Fibroblast of gingiva (primary cell): ENCODE results near the gene DPH1.

Experiments
- DNase-seq: peaks from one replicate; pipeline ENCODE4 v3.0.0-alpha.2; 2011; ENCODE audit warnings: low read depth

Gene DPH1

GRCh38 chr17:2082003-2082781 lies 52.2 kb downstream of the DPH1 start:
- DNase-seq: no peak

- no peak for DNase-seq
These were observed 53.7 kb downstream of the DPH1 start for GRCh38 chr17:2083613-2084035.

GRCh38 chr17:2084036-2084765 lies 54.2 kb downstream of the DPH1 start:
- peak; percentile 63 for DNase-seq

- DNase-seq: peak; percentile 99
These were observed 55.1 kb downstream of the DPH1 start for GRCh38 chr17:2084766-2085647.

GRCh38 chr17:2085648-2085949 lies 55.6 kb downstream of the DPH1 start:
- peak; percentile 87 for DNase-seq

GRCh38 chr17:2086306-2086705 lies 56.4 kb downstream of the DPH1 start:
- DNase-seq: no peak

- no peak for DNase-seq
These were observed 57.8 kb downstream of the DPH1 start for GRCh38 chr17:2087597-2088211.

GRCh38 chr17:2089021-2089422 lies 59.1 kb downstream of the DPH1 start:
- peak; percentile 55 for DNase-seq

GRCh38 chr17:2090210-2090641 lies 60.3 kb downstream of the DPH1 start:
- DNase-seq: no peak

GRCh38 chr17:2090804-2091534 lies 61.0 kb downstream of the DPH1 start:
- peak; percentile 89 for DNase-seq

- no peak for DNase-seq
These were observed 62.3 kb downstream of the DPH1 start for GRCh38 chr17:2092253-2092652.

- DNase-seq: no peak
These were observed 63.4 kb downstream of the DPH1 start for GRCh38 chr17:2093349-2093748.
